Ishikawa (cell line): ENCODE results near the gene PATJ.

Experiments
- CEBPB ChIP-seq: IDR thresholded peaks from 2 replicates; pipeline ENCODE4 v1.6.1; 2012
- CREB1 ChIP-seq: IDR thresholded peaks from 2 replicates; pipeline ENCODE4 v1.6.1; 2012; ENCODE audit warnings: low read depth
- EGR1 ChIP-seq: IDR thresholded peaks from 2 replicates; pipeline ENCODE4 v1.6.1; 2012
- EP300 ChIP-seq: IDR thresholded peaks from 2 replicates; pipeline ENCODE4 v1.6.1; 2012; ENCODE audit warnings: borderline replicate concordance
- FOXM1 ChIP-seq: IDR thresholded peaks from 2 replicates; pipeline ENCODE4 v1.6.1; 2012; ENCODE audit warnings: low read depth, borderline replicate concordance
- NFIC ChIP-seq: IDR thresholded peaks from 2 replicates; pipeline ENCODE4 v1.6.1; 2012
- RAD21 ChIP-seq: IDR thresholded peaks from 2 replicates; pipeline ENCODE4 v1.6.1; 2012; ENCODE audit warnings: low read depth
- TAF1 ChIP-seq: IDR thresholded peaks from 2 replicates; pipeline ENCODE4 v1.6.1; 2012; ENCODE audit warnings: low read depth, mild to moderate bottlenecking
- TCF12 ChIP-seq: IDR thresholded peaks from 2 replicates; pipeline ENCODE4 v1.6.1; 2012; ENCODE audit warnings: low read depth
- TEAD4 ChIP-seq: IDR thresholded peaks from 2 replicates; pipeline ENCODE4 v1.6.1; 2012
- YY1 ChIP-seq: IDR thresholded peaks from 2 replicates; pipeline ENCODE4 v1.6.1; 2012; ENCODE audit warnings: low read depth
- ZBTB7A ChIP-seq: IDR thresholded peaks from 2 replicates; pipeline ENCODE4 v1.6.1; 2012; ENCODE audit warnings: low read depth
- TF ChIP-seq, protein P1 (sequence below): IDR thresholded peaks from 2 replicates; pipeline ENCODE4 v1.6.1; 2012
- TF ChIP-seq, protein P2 (sequence below): IDR thresholded peaks from 2 replicates; pipeline ENCODE4 v1.6.1; 2012; ENCODE audit warnings: low read depth, mild to moderate bottlenecking
- TF ChIP-seq, protein P3 (sequence below): IDR thresholded peaks from 2 replicates; pipeline ENCODE4 v1.6.1; 2012

Gene PATJ

DNA sequence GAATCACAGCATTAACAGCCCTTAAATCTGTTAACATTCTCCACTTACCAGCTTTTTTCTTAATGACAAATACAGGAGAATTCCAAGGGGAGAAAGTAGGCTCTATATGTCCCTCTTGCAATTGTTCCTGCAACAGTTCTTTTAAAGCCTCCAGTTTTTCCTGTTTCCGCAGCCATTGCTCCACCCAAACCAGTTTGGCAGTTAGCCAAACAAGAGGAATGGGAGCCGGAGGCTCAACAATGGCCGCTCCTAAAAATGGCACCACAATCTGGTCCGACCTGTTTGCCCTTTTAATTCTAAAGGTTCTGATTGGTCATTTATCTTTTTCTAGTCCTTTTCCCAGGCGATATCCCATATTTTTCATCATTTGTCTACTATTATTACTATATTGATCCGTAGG, 438.4 kb downstream of the PATJ start:
- TF ChIP-seq EGR1 (no peak), YY1 (peak; percentile 73), NFIC (peak; percentile 79)

DNA sequence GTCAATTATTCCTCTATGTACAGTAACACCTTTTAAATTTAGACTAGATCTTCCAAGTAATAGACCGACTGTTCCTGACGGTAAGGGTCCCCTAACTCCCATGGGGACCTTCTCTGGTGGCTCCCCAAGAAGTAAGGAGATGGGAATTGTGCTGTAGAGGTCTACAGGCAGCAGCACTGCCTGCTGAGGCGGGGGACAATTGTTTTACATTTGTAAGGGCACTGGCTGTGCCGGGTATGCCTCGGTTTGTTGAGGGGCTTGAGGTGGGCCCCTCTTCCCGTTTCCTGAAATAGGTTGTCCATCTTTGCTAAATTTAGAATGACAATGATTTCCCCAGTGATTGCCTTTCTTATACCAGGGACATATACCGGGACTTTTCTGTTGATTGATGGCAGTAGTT, 439.3 kb downstream of the PATJ start:
- TF ChIP-seq ZBTB7A, result no peak

DNA sequence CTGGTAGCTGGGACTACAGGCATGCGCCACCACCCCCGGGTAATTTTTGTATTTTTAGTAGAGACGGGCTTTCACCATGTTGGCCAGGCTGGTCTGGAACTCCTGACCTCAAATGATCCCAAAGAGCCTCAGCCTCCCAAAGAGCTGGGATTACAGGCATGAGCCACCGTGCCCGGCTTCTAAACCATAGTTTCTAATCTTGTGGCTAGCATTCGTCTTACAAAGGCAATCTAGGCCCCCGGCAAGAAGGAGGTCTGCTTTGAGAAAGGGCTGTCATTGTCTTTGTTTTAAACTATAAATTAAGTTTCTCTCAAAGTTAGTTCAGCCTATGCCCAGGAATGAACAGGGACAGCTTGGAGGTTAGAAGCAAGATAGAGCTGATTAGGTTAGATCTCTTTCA, 442.1 kb downstream of the PATJ start:
- TF ChIP-seq TAF1, result no peak
- no peak for TF ChIP-seq CEBPB

DNA sequence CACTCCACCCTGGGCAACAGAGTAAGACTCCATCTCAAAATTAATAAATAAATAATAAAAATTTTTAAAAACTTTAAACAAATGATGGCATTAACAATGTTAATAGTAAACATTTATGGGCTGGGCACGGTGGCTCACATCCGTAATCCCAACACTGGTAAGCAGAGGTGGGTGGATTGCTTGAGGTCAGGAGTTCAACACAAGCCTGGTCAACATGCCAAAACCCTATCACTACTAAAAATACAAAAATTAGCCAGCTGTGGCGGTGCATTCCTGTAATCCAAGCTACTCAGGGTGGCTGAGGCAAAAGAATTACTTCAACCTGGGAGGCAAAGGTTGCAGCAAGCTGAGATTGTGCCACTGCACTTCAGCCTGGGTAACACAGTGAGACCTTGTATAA, 443.4 kb downstream of the PATJ start:
- TF ChIP-seq TCF12 (no peak), CREB1 (no peak), CEBPB (no peak), RAD21 (no peak), TEAD4 (no peak), TAF1 (no peak), ZBTB7A (no peak), YY1 (no peak), EP300 (no peak), FOXM1 (no peak), EGR1 (no peak), NFIC (no peak)
- TF ChIP-seq, protein P1, sequence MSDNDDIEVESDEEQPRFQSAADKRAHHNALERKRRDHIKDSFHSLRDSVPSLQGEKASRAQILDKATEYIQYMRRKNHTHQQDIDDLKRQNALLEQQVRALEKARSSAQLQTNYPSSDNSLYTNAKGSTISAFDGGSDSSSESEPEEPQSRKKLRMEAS, result no peak
- TF ChIP-seq, protein P2, sequence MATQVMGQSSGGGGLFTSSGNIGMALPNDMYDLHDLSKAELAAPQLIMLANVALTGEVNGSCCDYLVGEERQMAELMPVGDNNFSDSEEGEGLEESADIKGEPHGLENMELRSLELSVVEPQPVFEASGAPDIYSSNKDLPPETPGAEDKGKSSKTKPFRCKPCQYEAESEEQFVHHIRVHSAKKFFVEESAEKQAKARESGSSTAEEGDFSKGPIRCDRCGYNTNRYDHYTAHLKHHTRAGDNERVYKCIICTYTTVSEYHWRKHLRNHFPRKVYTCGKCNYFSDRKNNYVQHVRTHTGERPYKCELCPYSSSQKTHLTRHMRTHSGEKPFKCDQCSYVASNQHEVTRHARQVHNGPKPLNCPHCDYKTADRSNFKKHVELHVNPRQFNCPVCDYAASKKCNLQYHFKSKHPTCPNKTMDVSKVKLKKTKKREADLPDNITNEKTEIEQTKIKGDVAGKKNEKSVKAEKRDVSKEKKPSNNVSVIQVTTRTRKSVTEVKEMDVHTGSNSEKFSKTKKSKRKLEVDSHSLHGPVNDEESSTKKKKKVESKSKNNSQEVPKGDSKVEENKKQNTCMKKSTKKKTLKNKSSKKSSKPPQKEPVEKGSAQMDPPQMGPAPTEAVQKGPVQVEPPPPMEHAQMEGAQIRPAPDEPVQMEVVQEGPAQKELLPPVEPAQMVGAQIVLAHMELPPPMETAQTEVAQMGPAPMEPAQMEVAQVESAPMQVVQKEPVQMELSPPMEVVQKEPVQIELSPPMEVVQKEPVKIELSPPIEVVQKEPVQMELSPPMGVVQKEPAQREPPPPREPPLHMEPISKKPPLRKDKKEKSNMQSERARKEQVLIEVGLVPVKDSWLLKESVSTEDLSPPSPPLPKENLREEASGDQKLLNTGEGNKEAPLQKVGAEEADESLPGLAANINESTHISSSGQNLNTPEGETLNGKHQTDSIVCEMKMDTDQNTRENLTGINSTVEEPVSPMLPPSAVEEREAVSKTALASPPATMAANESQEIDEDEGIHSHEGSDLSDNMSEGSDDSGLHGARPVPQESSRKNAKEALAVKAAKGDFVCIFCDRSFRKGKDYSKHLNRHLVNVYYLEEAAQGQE, result no peak
- TF ChIP-seq, protein P3, sequence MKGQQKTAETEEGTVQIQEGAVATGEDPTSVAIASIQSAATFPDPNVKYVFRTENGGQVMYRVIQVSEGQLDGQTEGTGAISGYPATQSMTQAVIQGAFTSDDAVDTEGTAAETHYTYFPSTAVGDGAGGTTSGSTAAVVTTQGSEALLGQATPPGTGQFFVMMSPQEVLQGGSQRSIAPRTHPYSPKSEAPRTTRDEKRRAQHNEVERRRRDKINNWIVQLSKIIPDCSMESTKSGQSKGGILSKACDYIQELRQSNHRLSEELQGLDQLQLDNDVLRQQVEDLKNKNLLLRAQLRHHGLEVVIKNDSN, result no peak

DNA sequence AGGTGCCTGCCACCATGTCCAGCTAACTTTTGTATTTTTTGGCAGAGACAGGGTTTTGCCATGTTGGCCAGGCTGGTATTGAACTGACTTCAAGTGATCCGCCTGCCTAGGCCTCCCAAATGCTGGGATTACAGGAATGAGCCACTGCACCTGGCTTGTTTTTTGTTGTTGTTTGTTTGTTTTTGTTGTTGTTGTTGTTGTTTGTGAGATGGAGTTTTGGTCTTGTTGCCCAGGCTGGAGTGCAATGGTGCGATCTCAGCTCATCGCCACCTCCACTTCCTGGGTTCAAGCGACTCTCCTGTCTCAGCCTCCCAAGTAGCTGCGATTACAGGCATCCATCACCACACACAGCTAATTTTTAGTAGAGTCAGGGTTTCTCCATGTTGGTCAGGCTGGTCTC, 445.3 kb downstream of the PATJ start:
- TF ChIP-seq EGR1 (no peak), YY1 (no peak), EP300 (no peak), CREB1 (no peak), NFIC (no peak), TCF12 (no peak), TAF1 (no peak), CEBPB (no peak), ZBTB7A (no peak), FOXM1 (no peak), TEAD4 (no peak), RAD21 (no peak)
- TF ChIP-seq, protein P1, result no peak
- TF ChIP-seq, protein P3, result no peak
- TF ChIP-seq, protein P2, result no peak

DNA sequence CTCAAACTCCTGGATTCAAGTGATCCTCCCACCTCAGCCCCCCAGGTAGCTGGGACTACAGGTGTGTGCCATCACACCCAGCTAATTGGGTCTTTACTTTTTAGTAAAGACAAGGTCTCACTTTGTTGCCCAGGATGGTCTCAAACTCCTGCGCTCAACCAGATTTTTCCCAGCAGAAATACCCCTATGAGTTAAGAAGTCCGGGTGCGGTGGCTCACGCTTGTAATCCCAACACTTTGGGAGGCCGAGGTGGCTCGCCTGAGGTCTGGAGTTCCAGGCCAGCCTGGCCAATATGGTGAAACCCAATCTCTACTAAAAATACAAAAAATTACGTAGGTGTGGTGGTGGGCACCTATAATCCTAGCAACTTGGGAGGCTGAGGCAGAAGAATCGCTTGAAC, 445.8 kb downstream of the PATJ start:
- TF ChIP-seq TAF1, result no peak
- TF ChIP-seq, protein P3, result no peak
- no peak for TF ChIP-seq TCF12
- TF ChIP-seq, protein P2, result no peak
